Right atrium auricular region (tissue), 2 donors: ENCODE data around the gene PIK3R6. TPM values are rescaled to one million over a fixed set of nuclear protein-coding genes. Genes with fewer than 3 reads are reported as not detected.

Experiments used
- DNase-seq: peaks from one replicate; pipeline ENCODE4 v3.0.0-alpha.2; 2019; ENCODE audit warnings: low spot score
- H3K27ac ChIP-seq, 2 donors: fragments of 200-600 bp; sonication (generic); 1 replicate in 1 of 2; 2 replicates in 1 of 2; pipeline ENCODE4 v1.5.1; 2016 to 2019
- H3K27me3 ChIP-seq, 2 donors: fragments of 200-600 bp; sonication (generic); one replicate each; pipeline versions ENCODE4 v1.5.1 to v1.6.0; 2017 to 2019
- H3K36me3 ChIP-seq: fragments of 200-600 bp; sonication (generic); one replicate; pipeline ENCODE4 v1.5.1; 2016
- H3K4me1 ChIP-seq, 2 donors: fragments of 200-600 bp; sonication (generic); one replicate each; pipeline versions ENCODE4 v1.5.1 to v1.6.0; 2017 to 2019
- H3K4me3 ChIP-seq, 2 donors: fragments of 200-600 bp; sonication (generic); 1 replicate in 1 of 2; 2 replicates in 1 of 2; pipeline ENCODE4 v1.5.1; 2017 to 2019; ENCODE audit warnings: mild to moderate bottlenecking in 1 of 2, moderate library complexity in 1 of 2
- H3K9me3 ChIP-seq, 2 donors: fragments of 200-600 bp; sonication (generic); one replicate each; pipeline ENCODE4 v1.5.1; 2019
- CTCF ChIP-seq, 2 donors: fragments of 200-600 bp; sonication (generic); IDR thresholded peaks; one replicate each; pipeline ENCODE4 v1.5.1; 2019; ENCODE audit warnings: antibody characterized with exemption in 2 of 2
- total RNA-seq, 2 donors: library from RNA; depleted of rRNA; stranded (reverse); fragments of >200 nt; gene quantifications; one replicate each; pipeline ENCODE4 v1.1.0, GENCODE V29; 2016

The PIK3R6 gene
- total RNA-seq, 2 donors from 2014 or later: 0.51 TPM; not detected in 1

- Histone ChIP-seq H3K9me3 (no peaks in the 10 kb centered on the region), H3K4me1 (peaks cover 0 to 3% of the 10 kb centered on the region in 2 donors), H3K27me3 (no peaks in the 10 kb centered on the region), H3K4me3 (no peak overlapping the region), H3K36me3 (no peaks in the 10 kb centered on the region), H3K27ac (no peak overlapping the region)
- TF ChIP-seq CTCF (IDR thresholded peaks at IDR 0.05): no peak
- DNase-seq: no peak
These were observed 15.9 kb upstream of the PIK3R6 start for GRCh38 chr17:8883353-8883752.

- no peak for DNase-seq
- TF ChIP-seq CTCF (IDR thresholded peaks at IDR 0.05): no peak
- no peaks in the 10 kb centered on the region for H3K4me1 ChIP-seq
- no peaks in the 10 kb centered on the region for H3K36me3 ChIP-seq
- no peak overlapping the region for H3K27ac ChIP-seq
- H3K27me3 ChIP-seq: no peaks in the 10 kb centered on the region
- no peaks in the 10 kb centered on the region for H3K9me3 ChIP-seq
- no peak overlapping the region for H3K4me3 ChIP-seq
These were observed 14.1 kb upstream of the PIK3R6 start for GRCh38 chr17:8881606-8882005.

GRCh38 chr17:8880466-8880865 is 13.0 kb upstream of the PIK3R6 start:
- no peak overlapping the region for H3K4me3 ChIP-seq
- no peaks in the 10 kb centered on the region for H3K27me3 ChIP-seq
- no peak overlapping the region for H3K27ac ChIP-seq
- no peak for TF ChIP-seq CTCF (IDR thresholded peaks at IDR 0.05)
- H3K9me3 ChIP-seq: no peaks in the 10 kb centered on the region
- H3K36me3 ChIP-seq: no peaks in the 10 kb centered on the region
- no peaks in the 10 kb centered on the region for H3K4me1 ChIP-seq
- no peak for DNase-seq

- Histone ChIP-seq H3K27ac (no peak overlapping the region), H3K4me3 (no peak overlapping the region), H3K36me3 (no peaks in the 10 kb centered on the region), H3K9me3 (no peaks in the 10 kb centered on the region), H3K4me1 (no peaks in the 10 kb centered on the region), H3K27me3 (no peaks in the 10 kb centered on the region)
- no peak for TF ChIP-seq CTCF (IDR thresholded peaks at IDR 0.05)
- no peak for DNase-seq
These were observed 11.9 kb upstream of the PIK3R6 start for GRCh38 chr17:8879410-8879809.

- H3K27ac ChIP-seq: no peak overlapping the region
- TF ChIP-seq CTCF (IDR thresholded peaks at IDR 0.05): no peak
- no peaks in the 10 kb centered on the region for H3K27me3 ChIP-seq
- H3K9me3 ChIP-seq: no peaks in the 10 kb centered on the region
- DNase-seq: no peak
- no peak overlapping the region for H3K4me3 ChIP-seq
- peaks cover 0 to 10% of the 10 kb centered on the region in 2 donors for H3K4me1 ChIP-seq
- H3K36me3 ChIP-seq: no peaks in the 10 kb centered on the region
These were observed 10.5 kb upstream of the PIK3R6 start for GRCh38 chr17:8877984-8878383.

GRCh38 chr17:8875957-8876356 is 8.5 kb upstream of the PIK3R6 start:
- Histone ChIP-seq H3K27ac (no peak overlapping the region), H3K27me3 (no peaks in the 10 kb centered on the region), H3K36me3 (no peaks in the 10 kb centered on the region), H3K4me3 (no peak overlapping the region), H3K9me3 (no peaks in the 10 kb centered on the region), H3K4me1 (peaks cover 0 to 16% of the 10 kb centered on the region in 2 donors)
- no peak for TF ChIP-seq CTCF (IDR thresholded peaks at IDR 0.05)
- DNase-seq: no peak
